SU-DHL-6 (cell line): ENCODE measurements around the gene FAM98C.

Experiments
- H2AFZ ChIP-seq: fragments of 200-600 bp; sonication (generic); 2 replicates; pipeline ENCODE4 v1.6.1; 2014; ENCODE audit warnings: low read depth, mild to moderate bottlenecking, moderate library complexity, mixed read lengths, antibody characterized with exemption, low read length; ENCODE audit not compliant: severe bottlenecking
- H3F3A ChIP-seq: fragments of 200-600 bp; shearing (Covaris generic); 2 replicates; pipeline ENCODE4 v1.6.0; 2016; ENCODE audit warnings: antibody characterized with exemption, mild to moderate bottlenecking; ENCODE audit not compliant: insufficient read depth
- H3K27ac ChIP-seq: fragments of 200-600 bp; sonication (generic); 2 replicates; pipeline ENCODE4 v1.5.1; 2016; ENCODE audit warnings: low read depth, mild to moderate bottlenecking, low read length, moderate library complexity, mixed read lengths
- H3K27me3 ChIP-seq: fragments of 200-600 bp; sonication (generic), shearing (Covaris generic); 2 replicates; pipeline ENCODE4 v1.6.0; 2014; ENCODE audit warnings: mild to moderate bottlenecking, low read length
- H3K36me3 ChIP-seq: fragments of 200-600 bp; sonication (generic); 2 replicates; pipeline ENCODE4 v1.6.1; 2014; ENCODE audit warnings: mild to moderate bottlenecking, low read length, mixed read lengths
- H3K4me2 ChIP-seq: fragments of 300-600, 200-600 bp; shearing (Covaris generic), sonication (generic); 2 replicates; pipeline ENCODE4 v1.6.0; 2014; ENCODE audit warnings: low read length, low read depth, mild to moderate bottlenecking; ENCODE audit not compliant: poor library complexity, severe bottlenecking
- H3K4me3 ChIP-seq: fragments of 200-600 bp; sonication (generic); 2 replicates; pipeline ENCODE4 v1.5.1; 2014; ENCODE audit warnings: antibody characterized with exemption, low read length, mild to moderate bottlenecking, mixed read lengths; ENCODE audit not compliant: insufficient read depth, poor library complexity, severe bottlenecking
- H3K79me2 ChIP-seq: fragments of 200-600 bp; sonication (generic); 2 replicates; pipeline ENCODE4 v1.6.1; 2014; ENCODE audit warnings: mild to moderate bottlenecking, low read length, moderate library complexity; ENCODE audit not compliant: insufficient read depth
- H3K9ac ChIP-seq: fragments of 200-600 bp; sonication (generic); 2 replicates; pipeline ENCODE4 v1.7.0; 2014; ENCODE audit warnings: mild to moderate bottlenecking, low read length
- H3K9me2 ChIP-seq: fragments of 200-600 bp; sonication (generic); replicated peaks from 2 replicates; pipeline ENCODE4 v1.6.1; 2014; ENCODE audit warnings: low read length; ENCODE audit not compliant: insufficient read depth
- H3K9me3 ChIP-seq: fragments of 200-600 bp; sonication (generic); 2 replicates; pipeline ENCODE4 v1.6.1; 2014; ENCODE audit warnings: low read length, mixed read lengths; ENCODE audit not compliant: insufficient read depth
- H4K20me1 ChIP-seq: fragments of 200-600 bp; sonication (generic); 2 replicates; pipeline ENCODE4 v1.6.1; 2014; ENCODE audit warnings: low read depth, mild to moderate bottlenecking, antibody characterized with exemption, low read length, moderate library complexity, mixed read lengths
- EZH2phosphoT487 ChIP-seq: fragments of 200-600 bp; sonication (generic), shearing (Covaris generic); conservative IDR thresholded peaks from 2 replicates; pipeline ENCODE4 v1.6.1; 2018; ENCODE audit warnings: mild to moderate bottlenecking, antibody characterized with exemption, low read length, moderate library complexity, mixed read lengths
- TF ChIP-seq, protein P1 (sequence below): fragments of 200-600 bp; sonication (generic); IDR thresholded peaks from one replicate; pipeline ENCODE4 v1.5.1; 2017; ENCODE audit warnings: antibody characterized with exemption, mild to moderate bottlenecking, low read length, moderate library complexity; ENCODE audit not compliant: insufficient read depth, poor library complexity, severe bottlenecking

FAM98C gene

DNA sequence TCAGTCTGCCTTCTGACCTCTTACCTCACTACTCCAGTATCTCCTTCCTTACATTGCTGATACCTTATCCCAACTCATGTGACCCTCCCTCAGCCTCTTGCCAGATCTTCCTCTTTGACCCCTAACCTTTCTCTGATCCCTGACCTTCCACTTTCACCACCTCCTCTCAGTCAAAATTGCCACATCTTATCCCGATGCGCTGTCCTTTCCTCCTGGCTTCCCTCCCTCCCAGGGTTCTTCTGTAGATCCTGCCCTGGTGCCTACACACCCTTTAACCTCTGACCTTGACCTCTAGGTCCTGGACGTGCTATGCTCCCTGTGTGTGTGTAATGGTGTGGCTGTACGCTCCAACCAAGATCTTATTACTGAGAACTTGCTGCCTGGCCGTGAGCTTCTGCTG lies 54.3 kb downstream of the FAM98C start:
- no peaks in the 10 kb centered on the region for H3F3A ChIP-seq
- no peaks in the 10 kb centered on the region for H3K79me2 ChIP-seq
- TF ChIP-seq EZH2phosphoT487 = no peak
- TF ChIP-seq, protein P1, sequence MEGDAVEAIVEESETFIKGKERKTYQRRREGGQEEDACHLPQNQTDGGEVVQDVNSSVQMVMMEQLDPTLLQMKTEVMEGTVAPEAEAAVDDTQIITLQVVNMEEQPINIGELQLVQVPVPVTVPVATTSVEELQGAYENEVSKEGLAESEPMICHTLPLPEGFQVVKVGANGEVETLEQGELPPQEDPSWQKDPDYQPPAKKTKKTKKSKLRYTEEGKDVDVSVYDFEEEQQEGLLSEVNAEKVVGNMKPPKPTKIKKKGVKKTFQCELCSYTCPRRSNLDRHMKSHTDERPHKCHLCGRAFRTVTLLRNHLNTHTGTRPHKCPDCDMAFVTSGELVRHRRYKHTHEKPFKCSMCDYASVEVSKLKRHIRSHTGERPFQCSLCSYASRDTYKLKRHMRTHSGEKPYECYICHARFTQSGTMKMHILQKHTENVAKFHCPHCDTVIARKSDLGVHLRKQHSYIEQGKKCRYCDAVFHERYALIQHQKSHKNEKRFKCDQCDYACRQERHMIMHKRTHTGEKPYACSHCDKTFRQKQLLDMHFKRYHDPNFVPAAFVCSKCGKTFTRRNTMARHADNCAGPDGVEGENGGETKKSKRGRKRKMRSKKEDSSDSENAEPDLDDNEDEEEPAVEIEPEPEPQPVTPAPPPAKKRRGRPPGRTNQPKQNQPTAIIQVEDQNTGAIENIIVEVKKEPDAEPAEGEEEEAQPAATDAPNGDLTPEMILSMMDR = no peak
- H3K27me3 ChIP-seq = no peaks in the 10 kb centered on the region
- no peaks in the 10 kb centered on the region for H3K9me3 ChIP-seq
- H3K27ac ChIP-seq = no peak overlapping the region
- H3K9me2 ChIP-seq = no peaks in the 10 kb centered on the region
- H3K4me3 ChIP-seq = no peak overlapping the region
- H3K9ac ChIP-seq = no peak overlapping the region
- no peak overlapping the region for H3K4me2 ChIP-seq
- no peak overlapping the region for H2AFZ ChIP-seq
- no peaks in the 10 kb centered on the region for H4K20me1 ChIP-seq
- H3K36me3 ChIP-seq = no peaks in the 10 kb centered on the region

DNA sequence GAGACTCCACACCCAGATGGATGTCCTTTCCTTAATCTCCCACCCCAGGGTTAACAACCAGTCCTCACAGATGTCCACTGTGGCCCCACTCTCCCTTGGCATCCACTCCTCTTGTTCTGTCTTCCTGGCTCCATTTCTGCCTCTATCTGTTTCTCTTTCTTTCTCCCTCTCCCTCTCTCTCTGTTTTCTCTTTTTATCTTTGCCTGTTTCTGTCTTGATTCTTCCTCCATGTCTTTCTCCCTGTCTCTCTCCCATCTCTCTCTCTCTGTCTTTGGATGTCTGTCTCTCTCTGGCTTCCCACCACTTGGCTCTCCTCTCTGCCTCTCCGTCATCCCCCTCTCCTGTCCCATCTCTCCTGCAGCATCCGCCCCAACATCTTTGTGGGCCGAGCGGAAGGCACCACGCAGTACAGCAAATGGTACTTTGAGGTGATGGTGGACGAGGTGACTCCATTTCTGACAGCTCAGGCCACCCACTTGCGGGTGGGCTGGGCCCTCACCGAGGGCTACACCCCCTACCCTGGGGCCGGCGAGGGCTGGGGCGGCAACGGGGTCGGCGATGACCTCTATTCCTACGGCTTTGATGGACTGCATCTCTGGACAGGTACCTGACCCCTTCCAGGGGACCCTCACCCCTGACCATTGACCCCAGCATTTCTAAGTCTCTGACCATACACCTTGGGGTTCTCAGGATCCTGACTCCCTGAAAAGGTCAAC lies 55.0 kb downstream of the FAM98C start:
- Histone ChIP-seq H3K27ac (no peak overlapping the region), H3F3A (no peaks in the 10 kb centered on the region), H3K9me3 (no peaks in the 10 kb centered on the region), H3K4me3 (no peak overlapping the region), H3K9ac (no peak overlapping the region), H4K20me1 (no peaks in the 10 kb centered on the region), H2AFZ (no peak overlapping the region), H3K79me2 (no peaks in the 10 kb centered on the region), H3K4me2 (no peak overlapping the region), H3K9me2 (no peaks in the 10 kb centered on the region), H3K27me3 (no peaks in the 10 kb centered on the region), H3K36me3 (no peaks in the 10 kb centered on the region)
- no peak for TF ChIP-seq EZH2phosphoT487
- TF ChIP-seq, protein P1 = no peak
